ENCODE measurements around the gene ATP5F1E. TPM values are rescaled to one million over a fixed set of nuclear protein-coding genes. Genes with fewer than 3 reads are reported as not detected.

ATP5F1E gene
- 59.8 and 60.8 TPM in 2 replicates for polyA plus RNA-seq (2013)

GRCh38 chr20:59032023-59032712 is at the start of gene ATP5F1E:
TSS of gene ATP5F1E (minus strand) at chr20:59032335. CDS start at chr20:59032251, 84 bp downstream.
- H3K18ac ChIP-seq (ENCODE audit: low read length) = peak within 1 kb of the TSS; percentile 100
- H3K4me3 ChIP-seq (ENCODE audit: low read depth, low read length) = peak within 1 kb of the TSS; percentile 92
- peak within 1 kb of the TSS; percentile 98 for H3K4me2 ChIP-seq (ENCODE audit: low read length)
- no peaks in the 10 kb centered on the region for H3K27me3 ChIP-seq (ENCODE audit: insufficient read depth, low read length)
- H2BK120ac ChIP-seq (ENCODE audit: insufficient read depth, low read length, poor library complexity) = peak within 1 kb of the TSS; percentile 99
- H2AFZ ChIP-seq (ENCODE audit: insufficient read depth, low read length, poor library complexity) = peak within 1 kb of the TSS; percentile 100
- no CpG with 5 or more reads among the region's 86 CpGs for WGBS (ENCODE audit: extremely low coverage, insufficient coverage, insufficient read length)
- H4K91ac ChIP-seq (ENCODE audit: low read depth, low read length) = peak within 1 kb of the TSS; percentile 100
- peak within 1 kb of the TSS; percentile 97 for H3K9ac ChIP-seq (ENCODE audit: low read length)
- peak; percentile 93 to 94 for DNase-seq
- peak within 1 kb of the TSS; percentile 100 for H3K14ac ChIP-seq (ENCODE audit: low read length)
- no peaks in the 10 kb centered on the region for H3K9me3 ChIP-seq (ENCODE audit: insufficient read depth, low read depth, low read length)
- H3K79me1 ChIP-seq (ENCODE audit: low read length) = peaks cover 6% of the 10 kb centered on the region
- peak within 1 kb of the TSS; percentile 98 for H4K12ac ChIP-seq (ENCODE audit: low read depth, low read length)
- H4K8ac ChIP-seq (ENCODE audit: low read depth, low read length) = peak within 1 kb of the TSS; percentile 98
- peak within 1 kb of the TSS; percentile 65 for H3K27ac ChIP-seq (ENCODE audit: low read depth, low read length)
- H2BK5ac ChIP-seq (ENCODE audit: low read depth, low read length, poor library complexity) = peak within 1 kb of the TSS; percentile 91
- H2AK5ac ChIP-seq (ENCODE audit: low read length) = peak within 1 kb of the TSS; percentile 91
- peak within 1 kb of the TSS; percentile 70 for H3K23ac ChIP-seq (ENCODE audit: low read length)
- peak within 1 kb of the TSS; percentile 89 for H2BK12ac ChIP-seq (ENCODE audit: low read length)
- peak within 1 kb of the TSS; percentile 98 for H3K4ac ChIP-seq (ENCODE audit: low read depth, low read length)
- peaks cover 4 to 5% of the 10 kb centered on the region in 2 experiments for H3K4me1 ChIP-seq (ENCODE audit: control insufficient read depth in 1 of 2, insufficient read depth in 2 of 2, low read length in 2 of 2)
- H3K36me3 ChIP-seq (ENCODE audit: control insufficient read depth in 1 of 2, insufficient read depth in 2 of 2, low read length in 2 of 2) = peaks cover 6 to 22% of the 10 kb centered on the region in 2 experiments
- peaks cover 9% of the 10 kb centered on the region for H3K79me2 ChIP-seq (ENCODE audit: control insufficient read depth, insufficient read depth, low read length, poor library complexity)

GRCh38 chr20:59081036-59081435 is 48.9 kb upstream of the ATP5F1E start:
- Histone ChIP-seq H3K4me1 (ENCODE audit: control insufficient read depth in 1 of 2, insufficient read depth in 2 of 2, low read length in 2 of 2) (peaks cover 2 to 5% of the 10 kb centered on the region in 2 experiments), H2BK120ac (ENCODE audit: insufficient read depth, low read length, poor library complexity) (no peak overlapping the region), H2AFZ (ENCODE audit: insufficient read depth, low read length, poor library complexity) (no peak overlapping the region), H2BK5ac (ENCODE audit: low read depth, low read length, poor library complexity) (no peak overlapping the region), H3K9ac (ENCODE audit: low read length) (no peak overlapping the region), H4K8ac (ENCODE audit: low read depth, low read length) (no peak overlapping the region), H2BK12ac (ENCODE audit: low read length) (no peak overlapping the region), H3K23ac (ENCODE audit: low read length) (no peak overlapping the region), H3K4ac (ENCODE audit: low read depth, low read length) (no peak overlapping the region), H3K9me3 (ENCODE audit: insufficient read depth, low read depth, low read length) (no peaks in the 10 kb centered on the region), H3K4me3 (ENCODE audit: low read depth, low read length) (no peak overlapping the region), H3K14ac (ENCODE audit: low read length) (no peak overlapping the region), H3K27me3 (ENCODE audit: insufficient read depth, low read length) (no peaks in the 10 kb centered on the region), H3K18ac (ENCODE audit: low read length) (no peak overlapping the region), H3K79me2 (ENCODE audit: control insufficient read depth, insufficient read depth, low read length, poor library complexity) (no peaks in the 10 kb centered on the region), H3K4me2 (ENCODE audit: low read length) (no peak overlapping the region), H3K27ac (ENCODE audit: low read depth, low read length) (no peak overlapping the region), H4K91ac (ENCODE audit: low read depth, low read length) (no peak overlapping the region), H3K79me1 (ENCODE audit: low read length) (no peaks in the 10 kb centered on the region), H2AK5ac (ENCODE audit: low read length) (no peak overlapping the region), H3K36me3 (ENCODE audit: control insufficient read depth in 1 of 2, insufficient read depth in 2 of 2, low read length in 2 of 2) (no peaks in the 10 kb centered on the region), H4K12ac (ENCODE audit: low read depth, low read length) (no peak overlapping the region)
- DNase-seq = no peak
- WGBS (ENCODE audit: extremely low coverage, insufficient coverage, insufficient read length) = no CpG with 5 or more reads among the region's 3 CpGs

- Histone ChIP-seq H3K79me2 (ENCODE audit: control insufficient read depth, insufficient read depth, low read length, poor library complexity) (no peaks in the 10 kb centered on the region), H4K91ac (ENCODE audit: low read depth, low read length) (no peak overlapping the region), H4K12ac (ENCODE audit: low read depth, low read length) (no peak overlapping the region), H2BK12ac (ENCODE audit: low read length) (no peak overlapping the region), H3K4me2 (ENCODE audit: low read length) (no peak overlapping the region), H3K9ac (ENCODE audit: low read length) (no peak overlapping the region), H2AFZ (ENCODE audit: insufficient read depth, low read length, poor library complexity) (no peak overlapping the region), H2AK5ac (ENCODE audit: low read length) (no peak overlapping the region), H3K4me1 (ENCODE audit: control insufficient read depth in 1 of 2, insufficient read depth in 2 of 2, low read length in 2 of 2) (peaks cover 2 to 3% of the 10 kb centered on the region in 2 experiments), H2BK5ac (ENCODE audit: low read depth, low read length, poor library complexity) (no peak overlapping the region), H4K8ac (ENCODE audit: low read depth, low read length) (no peak overlapping the region), H3K9me3 (ENCODE audit: insufficient read depth, low read depth, low read length) (no peaks in the 10 kb centered on the region), H3K79me1 (ENCODE audit: low read length) (no peaks in the 10 kb centered on the region), H3K14ac (ENCODE audit: low read length) (no peak overlapping the region), H3K36me3 (ENCODE audit: control insufficient read depth in 1 of 2, insufficient read depth in 2 of 2, low read length in 2 of 2) (no peaks in the 10 kb centered on the region), H3K27me3 (ENCODE audit: insufficient read depth, low read length) (no peaks in the 10 kb centered on the region), H3K18ac (ENCODE audit: low read length) (no peak overlapping the region), H2BK120ac (ENCODE audit: insufficient read depth, low read length, poor library complexity) (no peak overlapping the region), H3K27ac (ENCODE audit: low read depth, low read length) (no peak overlapping the region), H3K23ac (ENCODE audit: low read length) (no peak overlapping the region), H3K4ac (ENCODE audit: low read depth, low read length) (no peak overlapping the region), H3K4me3 (ENCODE audit: low read depth, low read length) (no peak overlapping the region)
- DNase-seq = peak; percentile 61 to 62
- WGBS (ENCODE audit: extremely low coverage, insufficient coverage, insufficient read length) = no CpG with 5 or more reads among the region's 5 CpGs
Measured at GRCh38 chr20:59078231-59078630, 46.1 kb upstream of the ATP5F1E start.

GRCh38 chr20:59077705-59078104 is 45.6 kb upstream of the ATP5F1E start:
- no peak overlapping the region for H2BK12ac ChIP-seq (ENCODE audit: low read length)
- no peak overlapping the region for H3K23ac ChIP-seq (ENCODE audit: low read length)
- WGBS (ENCODE audit: extremely low coverage, insufficient coverage, insufficient read length) = no CpG with 5 or more reads among the region's 1 CpG
- no peaks in the 10 kb centered on the region for H3K79me2 ChIP-seq (ENCODE audit: control insufficient read depth, insufficient read depth, low read length, poor library complexity)
- peaks cover 1 to 2% of the 10 kb centered on the region in 2 experiments for H3K4me1 ChIP-seq (ENCODE audit: control insufficient read depth in 1 of 2, insufficient read depth in 2 of 2, low read length in 2 of 2)
- H3K4ac ChIP-seq (ENCODE audit: low read depth, low read length) = no peak overlapping the region
- no peak overlapping the region for H2BK120ac ChIP-seq (ENCODE audit: insufficient read depth, low read length, poor library complexity)
- H3K9ac ChIP-seq (ENCODE audit: low read length) = no peak overlapping the region
- no peak overlapping the region for H3K4me2 ChIP-seq (ENCODE audit: low read length)
- no peak overlapping the region for H2BK5ac ChIP-seq (ENCODE audit: low read depth, low read length, poor library complexity)
- no peak overlapping the region for H2AK5ac ChIP-seq (ENCODE audit: low read length)
- no peak overlapping the region for H3K27ac ChIP-seq (ENCODE audit: low read depth, low read length)
- H3K9me3 ChIP-seq (ENCODE audit: insufficient read depth, low read depth, low read length) = no peaks in the 10 kb centered on the region
- H3K36me3 ChIP-seq (ENCODE audit: control insufficient read depth in 1 of 2, insufficient read depth in 2 of 2, low read length in 2 of 2) = no peaks in the 10 kb centered on the region
- H2AFZ ChIP-seq (ENCODE audit: insufficient read depth, low read length, poor library complexity) = no peak overlapping the region
- H4K12ac ChIP-seq (ENCODE audit: low read depth, low read length) = no peak overlapping the region
- H3K4me3 ChIP-seq (ENCODE audit: low read depth, low read length) = no peak overlapping the region
- no peak overlapping the region for H4K91ac ChIP-seq (ENCODE audit: low read depth, low read length)
- H4K8ac ChIP-seq (ENCODE audit: low read depth, low read length) = no peak overlapping the region
- DNase-seq = no peak
- H3K18ac ChIP-seq (ENCODE audit: low read length) = no peak overlapping the region
- no peaks in the 10 kb centered on the region for H3K79me1 ChIP-seq (ENCODE audit: low read length)
- H3K27me3 ChIP-seq (ENCODE audit: insufficient read depth, low read length) = no peaks in the 10 kb centered on the region
- H3K14ac ChIP-seq (ENCODE audit: low read length) = no peak overlapping the region
